HG02763 (cell line): ENCODE data around the gene DENND4A.

Experiments used
- ATAC-seq: cut with Tn5 transposase; IDR thresholded peaks from one replicate; pipeline ENCODE4 v1.9.1; 2021; ENCODE audit warnings: mild to moderate bottlenecking, moderate library complexity; ENCODE audit not compliant: unreplicated experiment

The DENND4A gene

GRCh38 chr15:65682404-65682911 is 109.6 kb downstream of the DENND4A start:
- no peak for ATAC-seq

- no peak for ATAC-seq
Observed at GRCh38 chr15:65680544-65680943, 111.5 kb downstream of the DENND4A start.

GRCh38 chr15:65676123-65676522 is 116.0 kb downstream of the DENND4A start:
- no peak for ATAC-seq

GRCh38 chr15:65675551-65675950 is 116.5 kb downstream of the DENND4A start:
- no peak for ATAC-seq

- ATAC-seq, result no peak
Observed at GRCh38 chr15:65666257-65666656, 125.8 kb downstream of the DENND4A start.

- no peak for ATAC-seq
Observed at GRCh38 chr15:65663521-65663920, 128.6 kb downstream of the DENND4A start.

- ATAC-seq, result no peak
Observed at GRCh38 chr15:65660927-65661326, 131.2 kb downstream of the DENND4A start.

- no peak for ATAC-seq
Observed at GRCh38 chr15:65659502-65660052, 132.5 kb downstream of the DENND4A start.

- ATAC-seq, result no peak
Observed at GRCh38 chr15:65655457-65655856, 136.6 kb downstream of the DENND4A start.

- ATAC-seq, result no peak
Observed at GRCh38 chr15:65655026-65655425, 137.1 kb downstream of the DENND4A start.

- no peak for ATAC-seq
Observed at GRCh38 chr15:65653801-65654521, 138.1 kb downstream of the DENND4A start.

- ATAC-seq, result no peak
Observed at GRCh38 chr15:65653341-65653740, 138.8 kb downstream of the DENND4A start.

GRCh38 chr15:65651831-65652749 is 140.0 kb downstream of the DENND4A start:
- no peak for ATAC-seq

GRCh38 chr15:65651042-65651322 is 141.1 kb downstream of the DENND4A start:
- ATAC-seq, result no peak

- no peak for ATAC-seq
Observed at GRCh38 chr15:65650312-65651041, 141.6 kb downstream of the DENND4A start.

- ATAC-seq, result no peak
Observed at GRCh38 chr15:65646486-65646885, 145.6 kb downstream of the DENND4A start.

GRCh38 chr15:65645392-65645791 is 146.7 kb downstream of the DENND4A start:
- no peak for ATAC-seq

GRCh38 chr15:65644282-65644681 is 147.8 kb downstream of the DENND4A start:
- ATAC-seq, result no peak

GRCh38 chr15:65642594-65642993 is 149.5 kb downstream of the DENND4A start:
- ATAC-seq, result no peak

- ATAC-seq, result no peak
Observed at GRCh38 chr15:65641768-65642475, 150.2 kb downstream of the DENND4A start.
